ENCODE measurements around the gene DLX2.

DNA sequence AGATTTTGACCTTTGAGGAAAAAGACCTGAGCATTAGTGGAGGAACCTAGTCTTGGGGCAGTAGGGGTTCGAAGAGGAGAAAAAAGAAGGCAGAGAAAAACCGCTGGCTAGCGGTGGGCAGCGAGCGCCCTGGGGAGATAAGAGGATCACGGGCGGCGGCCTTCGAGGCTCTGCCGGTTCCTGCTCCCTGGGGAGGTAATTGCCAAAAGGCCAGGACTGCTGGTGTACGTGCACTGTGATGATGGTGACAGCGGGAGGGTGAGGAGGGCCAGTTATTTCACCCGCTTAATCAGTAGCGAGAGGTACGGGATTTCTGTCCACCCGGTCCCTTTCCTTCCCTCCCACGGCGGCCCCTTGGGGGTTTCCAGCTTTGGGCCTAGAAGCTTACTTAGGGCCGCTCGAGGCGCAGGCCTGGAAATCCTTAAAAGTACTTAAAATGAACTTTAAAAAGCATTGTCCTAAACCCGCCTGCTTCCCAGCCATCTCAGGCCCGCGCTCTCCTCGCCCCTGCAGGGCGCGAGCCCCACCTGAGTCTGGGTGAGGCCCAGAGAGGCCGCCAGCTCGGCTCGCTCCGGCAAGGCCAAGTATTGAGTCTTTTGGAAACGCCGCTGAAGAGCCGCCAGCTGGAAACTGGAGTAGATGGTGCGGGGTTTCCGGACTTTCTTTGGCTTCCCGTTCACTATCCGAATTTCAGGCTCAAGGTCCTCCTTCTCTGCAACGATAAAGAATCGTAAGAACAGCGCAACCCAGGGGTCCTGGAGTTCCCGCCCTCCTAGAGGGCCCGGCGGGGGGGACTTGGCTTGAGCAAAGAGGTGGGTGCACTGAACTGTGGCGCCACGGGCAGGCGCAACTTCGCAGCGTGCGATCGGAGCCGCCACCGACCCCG lies 1.5 kb downstream of the DLX2 start:
- TF ChIP-seq, protein P1, sequence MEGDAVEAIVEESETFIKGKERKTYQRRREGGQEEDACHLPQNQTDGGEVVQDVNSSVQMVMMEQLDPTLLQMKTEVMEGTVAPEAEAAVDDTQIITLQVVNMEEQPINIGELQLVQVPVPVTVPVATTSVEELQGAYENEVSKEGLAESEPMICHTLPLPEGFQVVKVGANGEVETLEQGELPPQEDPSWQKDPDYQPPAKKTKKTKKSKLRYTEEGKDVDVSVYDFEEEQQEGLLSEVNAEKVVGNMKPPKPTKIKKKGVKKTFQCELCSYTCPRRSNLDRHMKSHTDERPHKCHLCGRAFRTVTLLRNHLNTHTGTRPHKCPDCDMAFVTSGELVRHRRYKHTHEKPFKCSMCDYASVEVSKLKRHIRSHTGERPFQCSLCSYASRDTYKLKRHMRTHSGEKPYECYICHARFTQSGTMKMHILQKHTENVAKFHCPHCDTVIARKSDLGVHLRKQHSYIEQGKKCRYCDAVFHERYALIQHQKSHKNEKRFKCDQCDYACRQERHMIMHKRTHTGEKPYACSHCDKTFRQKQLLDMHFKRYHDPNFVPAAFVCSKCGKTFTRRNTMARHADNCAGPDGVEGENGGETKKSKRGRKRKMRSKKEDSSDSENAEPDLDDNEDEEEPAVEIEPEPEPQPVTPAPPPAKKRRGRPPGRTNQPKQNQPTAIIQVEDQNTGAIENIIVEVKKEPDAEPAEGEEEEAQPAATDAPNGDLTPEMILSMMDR (IDR thresholded peaks at IDR 0.05), result no peak
- no peak for TF ChIP-seq ZFX (IDR thresholded peaks at IDR 0.05; ENCODE audit: borderline replicate concordance)
